Right lobe of liver (tissue), 6 donors: ENCODE data around the gene P2RX3. TPM values are rescaled to one million over a fixed set of nuclear protein-coding genes. Genes with fewer than 3 reads are reported as not detected.

Source experiments
- ATAC-seq, 4 donors: fragments of 200-7000 bp; cut with Tn5 transposase; one replicate each; pipeline ENCODE4 v1.9.1; 2020; ENCODE audit warnings: mild to moderate bottlenecking in 4 of 4, moderate library complexity in 4 of 4
- DNase-seq, 3 donors: peaks; one replicate each; pipeline ENCODE4 v3.0.0-alpha.2; 2020
- H3K27ac ChIP-seq, 3 donors: fragments of 200-600 bp; one replicate each; pipeline ENCODE4 v1.8.0; 2022
- H3K27me3 ChIP-seq, 2 donors: fragments of 200-600 bp; one replicate each; pipeline ENCODE4 v1.8.0; 2022
- H3K36me3 ChIP-seq, 4 donors: fragments of 200-600 bp; sonication (generic) in 1 of 4; one replicate each; pipeline versions ENCODE4 v1.5.1 to v1.8.0; 2017 to 2022; ENCODE audit warnings: control low read depth in 1 of 4
- H3K4me1 ChIP-seq, 4 donors: fragments of 200-600 bp; sonication (generic) in 1 of 4; one replicate each; pipeline versions ENCODE4 v1.5.1 to v1.8.0; 2017 to 2022; ENCODE audit warnings: control low read depth in 1 of 4
- H3K4me3 ChIP-seq, 3 donors: fragments of 200-600 bp; one replicate each; pipeline ENCODE4 v1.8.0; 2022
- H3K9me3 ChIP-seq, 4 donors: fragments of 200-600 bp; sonication (generic) in 1 of 4; one replicate each; pipeline versions ENCODE4 v1.5.1 to v1.8.0; 2017 to 2022; ENCODE audit warnings: control low read depth in 1 of 4
- CTCF ChIP-seq, 4 donors: fragments of 200-600 bp in 3 of 4; fragments of 450-650 bp in 1 of 4; IDR thresholded peaks; one replicate each; pipeline versions ENCODE4 v1.5.1 to v1.8.0; 2016 to 2022; ENCODE audit warnings: antibody characterized with exemption in 4 of 4, mild to moderate bottlenecking in 2 of 4
- POLR2A ChIP-seq: fragments of 450-650 bp; IDR thresholded peaks from one replicate; pipeline ENCODE4 v1.6.1; 2017; ENCODE audit warnings: antibody characterized with exemption, mild to moderate bottlenecking
- whole genome bisulfite sequencing: methylation state at CpG from one replicate; pipeline ENCODE4 v1.1.6; 2018; ENCODE audit warnings: low coverage, low lambda C conversion rate; ENCODE audit not compliant: insufficient coverage; ENCODE audit errors: missing lambda C conversion rate; 5-methylcytosine and 5-hydroxymethylcytosine counted together
- intact Hi-C, 2 donors: fragments of 100-400 bp; cut with DNase I; formaldehyde crosslinking; loops; one replicate each; pipeline versions ENCODE4 v1.11.2 to v1.14.1; 2022
- total RNA-seq, 6 experiments: library from RNA; depleted of rRNA in 2 of 6; stranded (reverse); fragments of >200 nt in 2 of 6; fragmentation: NEBNext Ultra II Directional in 3 of 6; extraction: Animal tissue kit (Norgen Biotek cat#: 25700) in 3 of 6; gene quantifications; one replicate each; pipeline versions ENCODE4 v1.1.0 to v1.2.4, GENCODE V29; 2016 to 2023
- donor health status: DM: no; HTN: yes; CAD: no.
- donor health status: DM: no; HTN: no; CAD: no.
- donor health status: DM: no; HTN: no; CAD: no.
- donor health status: DM: no; HTN: yes; CAD: no.
- donor health status: DM: no; HTN: yes; CAD: no.

The P2RX3 gene
- total RNA-seq, 6 experiments from 2014 or later = 0.63 to 2.1 (median 0.77) TPM; not detected in 2

DNA sequence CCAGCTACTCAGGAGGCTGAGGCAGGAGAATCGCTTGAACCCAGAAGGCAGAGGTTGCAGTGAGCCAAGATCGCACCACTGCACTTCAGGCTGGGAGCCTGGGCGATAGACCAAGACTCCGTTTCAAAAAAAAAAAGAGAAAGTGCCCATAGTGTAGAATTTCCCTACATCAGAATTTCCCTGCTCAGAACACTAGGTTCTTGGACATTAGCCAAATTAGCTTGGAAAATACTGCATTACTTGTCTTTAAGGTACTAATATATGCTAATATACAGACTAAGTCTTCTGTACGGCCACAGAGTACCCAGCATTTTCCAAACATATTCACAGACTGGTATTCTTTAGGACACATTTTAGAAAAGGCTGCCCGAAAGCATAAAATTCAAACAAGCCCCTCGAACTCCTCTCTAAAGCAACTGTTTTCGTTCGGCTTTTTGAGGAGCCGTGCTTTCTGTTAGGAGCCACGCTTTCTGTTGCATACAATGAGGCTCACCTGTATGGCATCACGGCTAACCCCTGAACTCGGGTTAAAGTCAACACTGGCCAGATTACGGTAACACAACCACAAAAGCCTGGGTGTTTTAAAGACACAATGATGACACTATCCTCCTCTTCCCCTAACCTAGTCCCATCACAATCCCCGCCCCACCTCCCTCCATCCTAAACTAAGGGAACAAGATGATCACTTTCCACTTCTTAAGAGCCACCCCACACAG lies 31.8 kb upstream of the P2RX3 start:
- no peaks in the 10 kb centered on the region for H3K9me3 ChIP-seq
- ATAC-seq = peak; percentile 23 to 35 (median 30)
- peak in 1 of 3 donors; percentile 73 for DNase-seq
- H3K27ac ChIP-seq = peak overlapping the region; percentile 54 to 73 (median 59)
- H3K4me3 ChIP-seq = peak overlapping the region in 2 of 3 donors; percentile 23 to 29
- H3K4me1 ChIP-seq = peaks cover 0 to 61% (median 31%) of the 10 kb centered on the region in 4 donors
- 24% methylated on average over 12 of the region's 15 CpGs for WGBS
- H3K27me3 ChIP-seq = no peaks in the 10 kb centered on the region
- peaks cover 0 to 26% (median 15%) of the 10 kb centered on the region in 4 donors for H3K36me3 ChIP-seq
- intact Hi-C loops = no loop called here
- no peak for TF ChIP-seq CTCF (IDR thresholded peaks at IDR 0.05)
- no peak for TF ChIP-seq POLR2A

DNA sequence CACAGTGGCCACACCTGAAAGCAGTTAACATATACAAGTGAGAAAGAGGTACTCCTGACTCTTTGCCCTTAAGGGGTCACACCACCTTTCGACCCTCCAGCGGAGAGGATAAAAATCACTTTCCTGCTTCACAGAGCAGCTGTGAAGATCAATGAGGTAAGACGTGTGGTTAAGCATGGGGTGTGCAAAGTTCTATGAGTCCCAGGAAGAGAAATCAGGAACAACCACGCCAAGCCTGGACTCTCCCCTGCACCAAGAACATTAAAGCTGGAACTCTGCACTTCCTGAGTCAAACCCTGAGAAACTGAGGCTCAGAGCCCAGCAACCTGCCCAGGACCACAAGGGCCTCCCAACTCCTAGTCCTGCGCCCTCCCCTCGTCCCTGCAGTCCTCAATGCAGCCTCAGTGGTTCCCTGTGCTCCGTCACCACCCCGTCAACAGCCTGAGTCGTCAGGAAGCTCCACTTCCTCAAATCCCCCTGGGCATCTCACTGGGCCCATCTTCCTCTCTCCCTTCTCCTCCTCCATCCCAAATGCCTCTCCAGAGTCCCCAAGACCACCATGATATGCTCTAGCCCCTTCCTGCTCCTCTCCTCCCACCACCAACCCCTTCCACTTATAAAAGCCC lies 31.1 kb upstream of the P2RX3 start:
- WGBS = 38% methylated on average over 5 of the region's 9 CpGs
- DNase-seq = no peak
- Histone ChIP-seq H3K27me3 (no peaks in the 10 kb centered on the region), H3K4me1 (peaks cover 0 to 67% (median 34%) of the 10 kb centered on the region in 4 donors), H3K36me3 (peaks cover 0 to 19% (median 11%) of the 10 kb centered on the region in 4 donors), H3K27ac (peak overlapping the region; percentile 11 to 73 (median 59)), H3K4me3 (peak overlapping the region in 2 of 3 donors; percentile 23 to 29), H3K9me3 (no peaks in the 10 kb centered on the region)
- no peak for ATAC-seq
- intact Hi-C loops = no loop called here
- no peak for TF ChIP-seq CTCF (IDR thresholded peaks at IDR 0.05)
- TF ChIP-seq POLR2A = no peak

GRCh38 chr11:57307666-57308270 lies 30.4 kb upstream of the P2RX3 start:
- peak overlapping the region in 1 of 3 donors; percentile 29 for H3K4me3 ChIP-seq
- no peak for DNase-seq
- no peaks in the 10 kb centered on the region for H3K9me3 ChIP-seq
- H3K27me3 ChIP-seq = no peaks in the 10 kb centered on the region
- peak overlapping the region; percentile 11 to 73 (median 59) for H3K27ac ChIP-seq
- ATAC-seq = peak in 1 of 4 donors; percentile 3
- no peak for TF ChIP-seq POLR2A
- TF ChIP-seq CTCF (IDR thresholded peaks at IDR 0.05) = no peak
- peaks cover 0 to 14% (median 7%) of the 10 kb centered on the region in 4 donors for H3K36me3 ChIP-seq
- WGBS = 27% methylated on average over 7 of the region's 7 CpGs
- intact Hi-C loops = no loop called here
- peaks cover 0 to 74% (median 37%) of the 10 kb centered on the region in 4 donors for H3K4me1 ChIP-seq

DNA sequence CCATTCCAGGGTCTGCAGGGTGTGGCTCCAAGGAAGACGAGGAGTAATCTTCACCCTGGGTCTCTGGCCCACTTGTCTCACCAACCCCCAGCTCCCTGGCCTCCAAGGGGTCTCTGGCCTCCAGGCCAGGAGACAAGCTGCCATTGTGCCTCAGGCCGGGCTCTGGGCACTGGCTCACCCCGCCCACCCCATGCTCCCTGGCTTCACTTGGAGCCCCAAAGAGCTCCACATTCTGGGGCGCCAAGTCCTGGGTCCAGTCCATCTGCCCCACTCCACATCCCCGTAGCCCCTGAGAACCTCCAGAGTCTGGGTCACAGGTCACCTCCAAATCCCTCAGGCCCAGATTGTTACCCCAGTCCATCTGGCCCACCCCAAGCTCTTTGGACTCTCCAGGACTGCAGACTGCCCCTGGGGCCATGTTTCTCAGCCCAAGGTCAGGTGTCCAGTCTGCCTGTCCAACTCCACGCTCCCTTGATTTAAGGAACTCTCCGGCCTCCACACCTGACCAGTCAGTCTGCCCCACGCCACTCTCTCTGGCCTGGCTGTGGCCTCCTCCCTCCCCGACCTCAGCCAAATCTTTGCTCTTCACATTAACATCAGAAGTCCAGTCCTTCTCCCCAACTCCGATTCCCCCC lies 29.6 kb upstream of the P2RX3 start:
- Histone ChIP-seq H3K36me3 (peaks cover 0 to 9% (median 5%) of the 10 kb centered on the region in 4 donors), H3K9me3 (no peaks in the 10 kb centered on the region), H3K4me3 (no peak overlapping the region), H3K27me3 (no peaks in the 10 kb centered on the region), H3K27ac (peak overlapping the region; percentile 14 to 73 (median 34)), H3K4me1 (peaks cover 0 to 82% (median 40%) of the 10 kb centered on the region in 4 donors)
- intact Hi-C loops = no loop called here
- no peak for ATAC-seq
- 87% methylated on average over 3 of the region's 10 CpGs for WGBS
- TF ChIP-seq CTCF (IDR thresholded peaks at IDR 0.05) (no peak), POLR2A (no peak)
- DNase-seq = peak in 1 of 3 donors; percentile 42
